Measurements from ENCODE around the gene PLA2G12A. TPM values are rescaled to one million over a fixed set of nuclear protein-coding genes. Genes with fewer than 3 reads are reported as not detected.

PLA2G12A gene
- total and polyA plus RNA-seq, 4 donors, result 10.3 to 34.5 (median 22.6) TPM

GRCh38 chr4:109662116-109662515 lies 67.8 kb downstream of the PLA2G12A start:
- ATAC-seq (ENCODE audit: low FRiP score) (no peak), DNase-seq (no peak)
- no peaks in the 10 kb centered on the region for H3K36me3 ChIP-seq (ENCODE audit: control insufficient read depth in 1 of 2, insufficient read depth in 2 of 2, low read length in 1 of 2)
- no peaks in the 10 kb centered on the region for H3K27me3 ChIP-seq (ENCODE audit: control insufficient read depth in 1 of 2, insufficient read depth in 2 of 2, low read length in 1 of 2)
- H3K4me1 ChIP-seq (ENCODE audit: control insufficient read depth in 1 of 2, insufficient read depth in 2 of 2, low read length in 2 of 2), result no peaks in the 10 kb centered on the region
- WGBS, 2 donors, result 57 to 59% methylated on average over 2 of the region's 2 CpGs
- no peak overlapping the region for H3K4me3 ChIP-seq (ENCODE audit: low read length in 2 of 2)
- no peaks in the 10 kb centered on the region for H3K9me3 ChIP-seq (ENCODE audit: control insufficient read depth, low read length)
- no peak overlapping the region for H3K27ac ChIP-seq (ENCODE audit: low read depth in 1 of 2, low read length in 2 of 2)
- intact Hi-C loops (cut with DNase I), result no loop called here

Other genes with a start within 250 kb of the PLA2G12A start
- 10 to 100 TPM; 12.5 to 25.6 TPM for gene MCUB, start 169.8 kb downstream of the PLA2G12A start, total RNA-seq
- 1 to 10 TPM; 2.7 to 4.1 TPM for gene MCUB, start 169.8 kb downstream of the PLA2G12A start, polyA plus RNA-seq
- 10 to 100 TPM; 11.1 to 19.3 TPM for gene CASP6, start 26.6 kb downstream of the PLA2G12A start, total RNA-seq
- 10 to 100 TPM; 14.2 to 30.1 TPM for gene CASP6, start 26.6 kb downstream of the PLA2G12A start, polyA plus RNA-seq
- gene CFI, start 71.9 kb upstream of the PLA2G12A start, total RNA-seq, result 10 to 100 TPM; 33.7 to 64.5 TPM
- 1 to 10 TPM; 1.0 to 1.9 TPM for gene CFI, start 71.9 kb upstream of the PLA2G12A start, polyA plus RNA-seq
- gene GAR1, start 85.7 kb upstream of the PLA2G12A start, total RNA-seq, result 10 to 100 TPM in 1 of 2 donors, 1 to 10 TPM in 1; 9.8 to 11.3 TPM
- gene GAR1, start 85.7 kb upstream of the PLA2G12A start, polyA plus RNA-seq, result 10 to 100 TPM in 1 of 2 donors, 1 to 10 TPM in 1; 9.3 to 11.5 TPM
- under 1 TPM; 0.27 to 0.71 TPM for gene RRH, start 97.9 kb upstream of the PLA2G12A start, total RNA-seq
- gene RRH, start 97.9 kb upstream of the PLA2G12A start, polyA plus RNA-seq, result not detected
- under 1 TPM; 0.26 to 0.36 TPM for gene LRIT3, start 118.0 kb upstream of the PLA2G12A start, total RNA-seq
- gene LRIT3, start 118.0 kb upstream of the PLA2G12A start, polyA plus RNA-seq, result under 1 TPM in 1 of 2 donors, not detected in 1; 0.49 TPM
- under 1 TPM; 0.29 to 0.54 TPM for gene EGF, start 182.8 kb upstream of the PLA2G12A start, total RNA-seq
- gene EGF, start 182.8 kb upstream of the PLA2G12A start, polyA plus RNA-seq, result 1 to 10 TPM in 1 of 2 donors, not detected in 1; 3.4 TPM

Data from aorta (tissue), 5 donors.